Tibial nerve (tissue), 4 donors: ENCODE results near the gene SOX18. TPM values are rescaled to one million over a fixed set of nuclear protein-coding genes. Genes with fewer than 3 reads are reported as not detected.

Experiments used
- DNase-seq, 2 donors: peaks; one replicate each; pipeline ENCODE4 v3.0.0-alpha.2; 2019; ENCODE audit warnings: low spot score in 2 of 2
- H3K27ac ChIP-seq, 4 donors: fragments of 200-600 bp; sonication (generic) in 3 of 4; one replicate each; pipeline ENCODE4 v1.5.1; 2017 to 2019; ENCODE audit warnings: mild to moderate bottlenecking in 1 of 4
- H3K27me3 ChIP-seq, 2 donors: fragments of 200-600 bp; sonication (generic) in 1 of 2; one replicate each; pipeline versions ENCODE4 v1.5.1 to v1.6.0; 2017 to 2019
- H3K36me3 ChIP-seq, 3 donors: fragments of 200-600 bp; sonication (generic); one replicate each; pipeline ENCODE4 v1.5.1; 2018 to 2019
- H3K4me1 ChIP-seq, 4 donors: fragments of 200-600 bp; sonication (generic) in 3 of 4; one replicate each; pipeline ENCODE4 v1.5.1; 2017 to 2019
- H3K4me3 ChIP-seq, 4 donors: fragments of 200-600 bp; sonication (generic) in 3 of 4; one replicate each; pipeline ENCODE4 v1.5.1; 2017 to 2019; ENCODE audit warnings: mild to moderate bottlenecking in 1 of 4, moderate library complexity in 1 of 4
- H3K9me3 ChIP-seq, 4 donors: fragments of 200-600 bp; sonication (generic) in 3 of 4; one replicate each; pipeline ENCODE4 v1.5.1; 2017 to 2019
- EP300 ChIP-seq, 2 donors: sonication (generic); formaldehyde crosslinking; IDR thresholded peaks; one replicate each; pipeline ENCODE4 v1.6.1; 2017; ENCODE audit warnings: antibody characterized with exemption in 2 of 2, mild to moderate bottlenecking in 1 of 2
- POLR2A ChIP-seq, 2 donors: fragments of 450-650 bp; IDR thresholded peaks; one replicate each; pipeline ENCODE4 v1.6.1; 2017; ENCODE audit warnings: antibody characterized with exemption in 2 of 2, mild to moderate bottlenecking in 2 of 2, moderate library complexity in 2 of 2
- WGBS, 2 donors: methylation state at CpG; one replicate each; pipeline ENCODE4 v1.1.5; 2018; 5-methylcytosine and 5-hydroxymethylcytosine counted together
- total RNA-seq, 4 donors: library from RNA; depleted of rRNA; stranded (reverse); fragments of >200 nt; gene quantifications; one replicate each; pipeline ENCODE4 v1.1.0, GENCODE V29; 2016
- TF ChIP-seq, protein P1 (sequence below), 5 experiments: fragments of 200-600 bp in 3 of 5; fragments of 450-650 bp in 2 of 5; sonication (generic) in 3 of 5; IDR thresholded peaks; one replicate each; pipeline ENCODE4 v1.5.1; 2016 to 2019; ENCODE audit warnings: antibody characterized with exemption in 5 of 5, mild to moderate bottlenecking in 3 of 5, moderate library complexity in 2 of 5

SOX18 gene
- total RNA-seq, 4 donors from 2014 or later = 4.6 to 44.6 (median 21.4) TPM

DNA sequence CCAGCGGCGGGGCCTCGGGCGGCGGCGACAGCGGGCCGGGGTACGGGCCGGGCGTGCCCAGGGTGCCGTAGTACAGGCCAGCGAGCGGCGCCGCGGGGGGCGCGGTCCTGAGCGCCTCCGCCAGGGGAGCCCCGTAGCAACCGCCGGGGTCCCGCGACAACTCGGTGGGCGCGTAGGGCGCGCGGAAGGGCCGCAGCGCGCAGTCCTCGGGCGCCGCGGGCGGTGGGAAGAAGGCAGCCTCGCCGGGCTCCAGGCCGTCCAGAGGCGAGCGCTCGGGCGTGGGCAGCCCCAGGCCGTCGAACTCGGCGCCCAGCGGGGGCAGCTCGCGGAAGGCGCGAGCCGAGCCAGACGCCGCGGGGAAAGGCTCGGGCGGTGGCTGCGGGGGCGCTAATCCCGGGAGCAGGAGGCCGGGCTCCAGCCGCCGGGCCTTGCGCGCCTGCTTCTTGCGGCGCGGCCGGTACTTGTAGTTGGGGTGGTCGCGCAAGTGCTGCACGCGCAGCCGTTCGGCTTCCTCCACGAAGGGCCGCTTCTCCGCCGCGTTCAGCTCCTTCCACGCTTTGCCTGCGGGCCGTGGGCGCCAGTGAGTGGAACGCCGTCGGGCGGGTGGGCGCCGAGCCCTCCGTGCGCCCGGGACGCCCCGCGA lies 916 bp downstream of the SOX18 start:
- DNase-seq = no peak
- no peak for TF ChIP-seq EP300 (IDR thresholded peaks at IDR 0.05)
- no peak for TF ChIP-seq POLR2A (IDR thresholded peaks at IDR 0.05)
- TF ChIP-seq, protein P1, sequence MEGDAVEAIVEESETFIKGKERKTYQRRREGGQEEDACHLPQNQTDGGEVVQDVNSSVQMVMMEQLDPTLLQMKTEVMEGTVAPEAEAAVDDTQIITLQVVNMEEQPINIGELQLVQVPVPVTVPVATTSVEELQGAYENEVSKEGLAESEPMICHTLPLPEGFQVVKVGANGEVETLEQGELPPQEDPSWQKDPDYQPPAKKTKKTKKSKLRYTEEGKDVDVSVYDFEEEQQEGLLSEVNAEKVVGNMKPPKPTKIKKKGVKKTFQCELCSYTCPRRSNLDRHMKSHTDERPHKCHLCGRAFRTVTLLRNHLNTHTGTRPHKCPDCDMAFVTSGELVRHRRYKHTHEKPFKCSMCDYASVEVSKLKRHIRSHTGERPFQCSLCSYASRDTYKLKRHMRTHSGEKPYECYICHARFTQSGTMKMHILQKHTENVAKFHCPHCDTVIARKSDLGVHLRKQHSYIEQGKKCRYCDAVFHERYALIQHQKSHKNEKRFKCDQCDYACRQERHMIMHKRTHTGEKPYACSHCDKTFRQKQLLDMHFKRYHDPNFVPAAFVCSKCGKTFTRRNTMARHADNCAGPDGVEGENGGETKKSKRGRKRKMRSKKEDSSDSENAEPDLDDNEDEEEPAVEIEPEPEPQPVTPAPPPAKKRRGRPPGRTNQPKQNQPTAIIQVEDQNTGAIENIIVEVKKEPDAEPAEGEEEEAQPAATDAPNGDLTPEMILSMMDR (IDR thresholded peaks at IDR 0.05) = no peak
- WGBS, 2 donors = 1 to 8% methylated on average over 15 of the region's 101 CpGs
- H3K36me3 ChIP-seq = no peaks in the 10 kb centered on the region
- H3K9me3 ChIP-seq = no peaks in the 10 kb centered on the region
- H3K4me3 ChIP-seq = peak overlapping the region in 2 of 4 donors; percentile 18 to 47
- peaks cover 0 to 32% (median 3%) of the 10 kb centered on the region in 4 donors for H3K4me1 ChIP-seq
- H3K27ac ChIP-seq = peak overlapping the region in 1 of 4 donors; percentile 5
- peaks cover 0 to 82% of the 10 kb centered on the region in 2 donors for H3K27me3 ChIP-seq

GRCh38 chr20:64047968-64048401 lies 1.5 kb downstream of the SOX18 start:
- DNase-seq = no peak
- no peak for TF ChIP-seq EP300 (IDR thresholded peaks at IDR 0.05)
- Histone ChIP-seq H3K4me1 (peaks cover 0 to 32% (median 3%) of the 10 kb centered on the region in 4 donors), H3K27me3 (peaks cover 0 to 82% of the 10 kb centered on the region in 2 donors), H3K36me3 (no peaks in the 10 kb centered on the region), H3K9me3 (no peaks in the 10 kb centered on the region), H3K27ac (no peak overlapping the region), H3K4me3 (peak overlapping the region in 3 of 4 donors; percentile 18 to 47 (median 23))
- 14 to 38% methylated on average over 24 to 42 of the region's 49 CpGs for WGBS, 2 donors

GRCh38 chr20:64047046-64047389 lies 2.4 kb downstream of the SOX18 start:
- TF ChIP-seq, protein P1 (IDR thresholded peaks at IDR 0.05) = no peak
- TF ChIP-seq EP300 (IDR thresholded peaks at IDR 0.05) (no peak), POLR2A (IDR thresholded peaks at IDR 0.05) (no peak)
- DNase-seq = no peak
- Histone ChIP-seq H3K4me3 (peak overlapping the region in 2 of 4 donors; percentile 9 to 47), H3K4me1 (peaks cover 0 to 38% (median 8%) of the 10 kb centered on the region in 4 donors), H3K27ac (no peak overlapping the region), H3K36me3 (no peaks in the 10 kb centered on the region), H3K9me3 (no peaks in the 10 kb centered on the region), H3K27me3 (peaks cover 0 to 80% of the 10 kb centered on the region in 2 donors)
- 67 to 74% methylated on average over 8 of the region's 8 CpGs for WGBS, 2 donors

DNA sequence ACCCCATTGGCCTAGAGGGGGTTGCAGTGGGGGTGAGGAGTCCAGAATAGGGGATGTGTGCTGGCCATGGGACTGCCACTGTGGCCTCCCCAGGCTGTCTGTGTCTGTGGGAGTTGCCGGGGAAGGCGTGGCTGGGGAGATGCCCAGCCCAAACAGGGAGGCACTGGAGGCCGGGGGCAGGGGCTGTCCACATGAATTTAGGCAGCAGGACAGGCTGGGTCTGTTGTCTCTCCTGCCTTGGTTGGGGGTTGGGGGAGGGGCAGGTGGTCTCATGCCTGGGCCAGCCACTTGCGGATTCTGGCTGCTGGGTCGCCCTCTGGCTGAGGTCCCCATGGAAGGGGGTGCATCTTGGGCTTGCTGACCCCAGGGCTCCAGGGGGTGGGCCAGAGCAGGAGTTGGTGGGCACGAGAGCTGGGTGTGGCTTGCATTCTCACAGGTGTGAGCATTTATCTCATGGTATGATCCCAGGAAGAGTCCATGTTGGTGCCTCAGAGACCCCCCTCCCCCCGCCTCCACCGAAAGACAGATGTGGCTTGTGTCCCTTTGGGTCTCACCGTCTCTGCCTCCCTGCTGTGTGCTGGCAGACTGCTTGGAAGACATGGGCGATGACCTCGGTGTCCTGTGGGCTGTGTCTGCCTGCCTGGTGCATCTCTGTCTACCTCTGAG lies 4.0 kb downstream of the SOX18 start:
- Histone ChIP-seq H3K36me3 (no peaks in the 10 kb centered on the region), H3K9me3 (no peaks in the 10 kb centered on the region), H3K27ac (no peak overlapping the region), H3K27me3 (peaks cover 0 to 80% of the 10 kb centered on the region in 2 donors), H3K4me1 (peaks cover 0 to 47% (median 20%) of the 10 kb centered on the region in 4 donors), H3K4me3 (no peak overlapping the region)
- DNase-seq = no peak
- 62 to 75% methylated on average over 8 to 10 of the region's 11 CpGs for WGBS, 2 donors
- no peak for TF ChIP-seq EP300 (IDR thresholded peaks at IDR 0.05)
- TF ChIP-seq POLR2A (IDR thresholded peaks at IDR 0.05) = no peak
- TF ChIP-seq, protein P1 (IDR thresholded peaks at IDR 0.05) = no peak

DNA sequence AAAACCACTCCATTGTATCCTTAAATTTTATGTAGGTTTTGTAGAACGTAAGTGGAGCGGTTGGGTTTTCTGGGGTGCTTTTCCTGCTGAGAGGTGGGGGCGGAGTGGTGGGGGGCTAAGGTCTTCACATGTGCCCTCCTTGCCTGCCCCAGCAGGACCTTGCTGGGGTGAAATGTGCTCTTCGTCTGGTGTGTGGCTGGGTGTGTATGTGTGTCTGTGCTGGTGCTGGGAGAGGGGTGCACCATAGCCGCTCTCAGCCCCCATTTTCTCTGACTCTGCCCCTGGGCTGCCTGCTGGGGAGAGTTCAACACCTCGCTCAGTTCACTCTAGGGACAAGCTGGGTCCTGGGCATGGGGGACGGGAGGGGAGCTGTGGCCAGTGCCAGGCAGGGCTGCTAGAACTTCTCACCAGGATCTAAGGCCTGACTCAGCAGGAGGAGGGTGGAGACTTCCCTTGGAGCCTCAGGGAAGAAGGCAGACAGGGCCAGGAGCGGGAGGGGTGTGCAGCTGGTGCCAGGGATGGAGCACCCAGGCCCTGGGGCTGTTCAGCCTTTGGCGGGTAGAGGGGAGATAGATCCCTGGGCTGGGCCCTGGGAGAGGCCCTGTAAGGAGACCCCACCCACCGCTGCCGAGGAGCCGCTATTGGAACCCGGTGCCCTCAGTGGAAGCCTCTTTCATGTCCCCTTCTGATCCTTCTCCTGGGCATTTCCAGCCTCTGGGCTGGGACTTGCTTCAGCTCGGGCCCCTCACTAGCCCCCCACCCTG lies 4.8 kb downstream of the SOX18 start:
- WGBS, 2 donors = 58 to 73% methylated on average over 12 to 14 of the region's 14 CpGs
- Histone ChIP-seq H3K36me3 (no peaks in the 10 kb centered on the region), H3K9me3 (no peaks in the 10 kb centered on the region), H3K4me3 (no peak overlapping the region), H3K4me1 (peaks cover 0 to 47% (median 18%) of the 10 kb centered on the region in 4 donors), H3K27ac (peak overlapping the region in 1 of 4 donors; percentile 28), H3K27me3 (peaks cover 0 to 80% of the 10 kb centered on the region in 2 donors)
- TF ChIP-seq, protein P1 (IDR thresholded peaks at IDR 0.05) = no peak
- TF ChIP-seq EP300 (IDR thresholded peaks at IDR 0.05) = no peak
- no peak for TF ChIP-seq POLR2A (IDR thresholded peaks at IDR 0.05)
- DNase-seq = no peak
